OCI-LY1 (cell line): Measurements from ENCODE around the gene USP7.

ENCODE experiments used
- H2AFZ ChIP-seq: fragments of 200-600 bp; sonication (generic), shearing (Covaris generic); 2 replicates; pipeline ENCODE4 v1.6.0; 2014; ENCODE audit warnings: antibody characterized with exemption, mild to moderate bottlenecking, low read length
- H3F3A ChIP-seq: fragments of 200-600 bp; sonication (generic), shearing (Covaris generic); 2 replicates; pipeline ENCODE4 v1.6.0; 2014; ENCODE audit warnings: mild to moderate bottlenecking, antibody characterized with exemption, low read length, moderate library complexity; ENCODE audit not compliant: insufficient read depth
- H3K27ac ChIP-seq: fragments of 200-600 bp; sonication (generic); 2 replicates; pipeline ENCODE4 v1.5.1; 2014; ENCODE audit warnings: low read length, mixed run types, mild to moderate bottlenecking, low read depth; ENCODE audit not compliant: poor library complexity, severe bottlenecking
- H3K27me3 ChIP-seq: fragments of 200-600 bp; sonication (generic); 2 replicates; pipeline ENCODE4 v1.6.0; 2014; ENCODE audit warnings: antibody characterized with exemption, mild to moderate bottlenecking, low read length, moderate library complexity; ENCODE audit not compliant: insufficient read depth
- H3K36me3 ChIP-seq: fragments of 200-600 bp; sonication (generic); 2 replicates; pipeline ENCODE4 v1.6.1; 2014; ENCODE audit warnings: mild to moderate bottlenecking, antibody characterized with exemption, low read length, moderate library complexity, mixed read lengths; ENCODE audit not compliant: insufficient read depth
- H3K4me1 ChIP-seq: fragments of 200-600 bp; sonication (generic); 2 replicates; pipeline ENCODE4 v1.5.1; 2014; ENCODE audit warnings: mild to moderate bottlenecking, low read length, moderate library complexity; ENCODE audit not compliant: insufficient read depth, severe bottlenecking
- H3K4me2 ChIP-seq: fragments of 200-600 bp; sonication (generic), shearing (Covaris generic); 2 replicates; pipeline ENCODE4 v1.6.1; 2014; ENCODE audit warnings: low read length
- H3K4me3 ChIP-seq: fragments of 200-600 bp; sonication (generic); 2 replicates; pipeline ENCODE4 v1.5.1; 2014; ENCODE audit warnings: low read length, low read depth, mild to moderate bottlenecking, mixed read lengths; ENCODE audit not compliant: poor library complexity, severe bottlenecking
- H3K79me2 ChIP-seq: fragments of 200-600 bp; shearing (Covaris generic); 2 replicates; pipeline ENCODE4 v1.6.1; 2016; ENCODE audit warnings: mixed run types, low read length, mixed read lengths; ENCODE audit not compliant: insufficient read depth
- H3K9ac ChIP-seq: fragments of 200-600 bp; sonication (generic), shearing (Covaris generic); 2 replicates; pipeline ENCODE4 v1.6.1; 2014; ENCODE audit warnings: mild to moderate bottlenecking, low read length, mixed read lengths
- H3K9me2 ChIP-seq: fragments of 200-600 bp; sonication (generic), shearing (Covaris generic); 2 replicates; pipeline ENCODE4 v1.6.1; 2014; ENCODE audit warnings: low read depth, mild to moderate bottlenecking, low read length, mixed read lengths
- H3K9me3 ChIP-seq: fragments of 200-600 bp; shearing (Covaris generic); 2 replicates; pipeline ENCODE4 v1.6.1; 2014; ENCODE audit warnings: low read length, mixed read lengths
- H4K20me1 ChIP-seq: fragments of 200-600 bp; sonication (generic), shearing (Covaris generic); 2 replicates; pipeline ENCODE4 v1.6.0; 2016; ENCODE audit warnings: mild to moderate bottlenecking, low read length; ENCODE audit not compliant: insufficient read depth
- CTCF ChIP-seq: fragments of 200-600 bp; sonication (generic), shearing (Covaris generic); IDR thresholded peaks from 2 replicates; pipeline ENCODE4 v1.5.1; 2017; ENCODE audit warnings: mild to moderate bottlenecking, antibody characterized with exemption, low read length, moderate library complexity, mixed read lengths
- EZH2 ChIP-seq: fragments of 200-600 bp; sonication (generic), shearing (Covaris generic); IDR thresholded peaks from 2 replicates; pipeline ENCODE4 v1.8.0; 2017; ENCODE audit warnings: borderline replicate concordance, mixed run types, mild to moderate bottlenecking, antibody characterized with exemption, low read length, moderate library complexity, mixed read lengths

Gene USP7

GRCh38 chr16:9002042-9002441, 38.3 kb upstream of the USP7 start:
- Histone ChIP-seq H3K36me3 (no peaks in the 10 kb centered on the region), H2AFZ (no peak overlapping the region), H3K9me3 (no peaks in the 10 kb centered on the region), H3K9ac (no peak overlapping the region), H3F3A (no peaks in the 10 kb centered on the region), H3K4me3 (no peak overlapping the region), H3K4me2 (no peak overlapping the region), H3K9me2 (no peaks in the 10 kb centered on the region), H3K27ac (no peak overlapping the region), H3K79me2 (no peaks in the 10 kb centered on the region), H4K20me1 (no peaks in the 10 kb centered on the region), H3K27me3 (no peaks in the 10 kb centered on the region), H3K4me1 (no peaks in the 10 kb centered on the region)
- no peak for TF ChIP-seq EZH2
- TF ChIP-seq CTCF: no peak

GRCh38 chr16:9000664-9001063, 37.0 kb upstream of the USP7 start:
- Histone ChIP-seq H3K4me1 (no peaks in the 10 kb centered on the region), H3K9me2 (no peaks in the 10 kb centered on the region), H3K27me3 (no peaks in the 10 kb centered on the region), H3K27ac (no peak overlapping the region), H2AFZ (no peak overlapping the region), H3K9me3 (no peaks in the 10 kb centered on the region), H3F3A (no peaks in the 10 kb centered on the region), H3K4me3 (no peak overlapping the region), H3K36me3 (no peaks in the 10 kb centered on the region), H3K9ac (no peak overlapping the region), H4K20me1 (no peaks in the 10 kb centered on the region), H3K79me2 (no peaks in the 10 kb centered on the region), H3K4me2 (no peak overlapping the region)
- TF ChIP-seq EZH2 (no peak), CTCF (no peak)

- no peaks in the 10 kb centered on the region for H3K27me3 ChIP-seq
- no peaks in the 10 kb centered on the region for H3K9me3 ChIP-seq
- TF ChIP-seq CTCF: no peak
- no peak for TF ChIP-seq EZH2
- H3K9ac ChIP-seq: no peak overlapping the region
- no peaks in the 10 kb centered on the region for H3K36me3 ChIP-seq
- no peak overlapping the region for H3K27ac ChIP-seq
- no peak overlapping the region for H2AFZ ChIP-seq
- no peak overlapping the region for H3K4me3 ChIP-seq
- no peaks in the 10 kb centered on the region for H3K79me2 ChIP-seq
- no peaks in the 10 kb centered on the region for H3F3A ChIP-seq
- no peak overlapping the region for H3K4me2 ChIP-seq
- H3K4me1 ChIP-seq: no peaks in the 10 kb centered on the region
- H3K9me2 ChIP-seq: no peaks in the 10 kb centered on the region
- H4K20me1 ChIP-seq: no peaks in the 10 kb centered on the region
Observed at GRCh38 chr16:8999800-9000199, 36.1 kb upstream of the USP7 start.
